Inflammatory macrophage treated with lipopolysaccharide for 1 hour (primary cell): Measurements from ENCODE around the gene C1QL1.
A peak's percentile ranks its signal among the peaks of the same experiment; 100 is the strongest.

Experiments
- DNase-seq, 2 donors: peaks; one replicate each; pipeline ENCODE4 v3.0.0-alpha.2; 2020 to 2022

C1QL1 gene

DNA sequence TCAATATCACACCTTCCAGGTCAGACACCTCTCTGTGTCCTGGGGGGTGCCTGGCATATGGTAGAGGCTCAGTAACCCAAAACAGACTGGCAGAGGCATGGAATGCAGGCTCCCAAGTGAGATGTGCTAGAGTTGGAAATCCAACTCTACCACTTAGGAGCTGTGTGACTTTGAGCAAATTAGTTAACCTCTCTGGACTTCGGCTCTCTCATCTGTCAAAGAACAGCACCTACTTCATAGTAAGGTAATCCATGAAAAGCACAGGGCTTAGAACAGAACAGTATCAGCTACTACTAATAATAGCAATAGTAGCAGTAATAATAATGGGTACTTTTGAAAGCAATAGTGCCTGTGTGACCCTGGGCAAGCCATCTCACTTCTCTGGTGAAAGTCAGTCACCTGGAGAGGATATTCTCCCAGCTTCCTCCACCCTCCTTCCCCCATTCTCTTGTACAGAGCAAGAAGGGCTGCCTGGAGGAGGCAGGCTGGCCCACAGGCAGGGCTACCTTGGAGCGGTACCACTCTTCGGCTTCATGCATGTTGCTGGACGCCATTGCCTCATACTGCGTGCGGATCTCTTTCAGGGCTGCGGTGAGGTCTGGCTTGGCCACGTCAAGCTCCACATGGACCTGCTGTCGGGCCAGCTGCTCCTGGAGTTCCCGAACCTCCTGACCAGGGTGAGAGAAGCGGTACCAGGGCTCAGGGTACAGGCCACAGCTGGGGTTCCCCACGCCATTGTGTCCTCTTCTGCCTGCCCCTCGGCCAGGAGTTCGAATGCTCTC lies 55.1 kb downstream of the C1QL1 start:
- DNase-seq: no peak

DNA sequence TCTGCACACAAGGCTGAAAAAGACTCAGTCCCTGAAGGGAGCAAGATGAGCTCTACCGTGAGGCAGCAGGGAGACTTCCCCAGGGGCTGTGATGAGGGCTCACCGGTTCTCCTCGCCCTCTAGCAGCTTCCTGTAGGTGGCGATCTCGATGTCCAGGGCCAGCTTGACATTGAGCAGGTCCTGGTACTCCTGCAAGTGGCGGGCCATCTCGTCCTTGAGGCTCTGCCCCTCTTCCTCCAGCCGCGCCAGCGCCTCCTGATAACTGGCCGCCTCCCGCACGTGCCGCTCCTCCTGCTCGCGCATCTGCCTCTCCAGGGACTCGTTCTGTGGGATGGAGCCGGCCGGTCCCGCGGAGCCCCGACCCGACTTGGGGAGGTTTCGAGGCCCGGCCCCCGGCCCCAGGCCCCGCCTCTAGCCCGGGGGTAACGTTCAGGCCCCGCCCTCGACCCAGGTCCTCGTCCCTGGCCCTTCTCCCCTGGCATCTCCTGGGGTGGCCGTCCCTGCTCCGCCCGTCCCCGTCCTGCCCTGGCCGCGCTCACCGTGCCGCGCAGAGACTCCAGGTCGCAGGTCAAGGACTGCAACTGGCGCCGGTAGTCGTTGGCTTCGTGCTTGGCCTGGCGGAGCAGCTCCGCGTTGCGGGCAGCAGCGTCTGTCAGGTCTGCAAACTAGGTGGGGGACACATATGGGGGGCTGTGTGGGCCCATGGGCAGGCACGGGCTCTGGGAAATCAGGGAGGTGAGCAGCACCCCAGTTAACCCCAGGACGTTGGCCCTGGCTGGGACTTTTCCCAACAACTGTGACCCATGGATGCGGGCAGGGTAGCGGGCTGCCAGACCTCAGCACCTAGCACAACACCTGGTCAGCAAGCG lies 56.7 kb downstream of the C1QL1 start:
- DNase-seq: peak; percentile 32 to 46

DNA sequence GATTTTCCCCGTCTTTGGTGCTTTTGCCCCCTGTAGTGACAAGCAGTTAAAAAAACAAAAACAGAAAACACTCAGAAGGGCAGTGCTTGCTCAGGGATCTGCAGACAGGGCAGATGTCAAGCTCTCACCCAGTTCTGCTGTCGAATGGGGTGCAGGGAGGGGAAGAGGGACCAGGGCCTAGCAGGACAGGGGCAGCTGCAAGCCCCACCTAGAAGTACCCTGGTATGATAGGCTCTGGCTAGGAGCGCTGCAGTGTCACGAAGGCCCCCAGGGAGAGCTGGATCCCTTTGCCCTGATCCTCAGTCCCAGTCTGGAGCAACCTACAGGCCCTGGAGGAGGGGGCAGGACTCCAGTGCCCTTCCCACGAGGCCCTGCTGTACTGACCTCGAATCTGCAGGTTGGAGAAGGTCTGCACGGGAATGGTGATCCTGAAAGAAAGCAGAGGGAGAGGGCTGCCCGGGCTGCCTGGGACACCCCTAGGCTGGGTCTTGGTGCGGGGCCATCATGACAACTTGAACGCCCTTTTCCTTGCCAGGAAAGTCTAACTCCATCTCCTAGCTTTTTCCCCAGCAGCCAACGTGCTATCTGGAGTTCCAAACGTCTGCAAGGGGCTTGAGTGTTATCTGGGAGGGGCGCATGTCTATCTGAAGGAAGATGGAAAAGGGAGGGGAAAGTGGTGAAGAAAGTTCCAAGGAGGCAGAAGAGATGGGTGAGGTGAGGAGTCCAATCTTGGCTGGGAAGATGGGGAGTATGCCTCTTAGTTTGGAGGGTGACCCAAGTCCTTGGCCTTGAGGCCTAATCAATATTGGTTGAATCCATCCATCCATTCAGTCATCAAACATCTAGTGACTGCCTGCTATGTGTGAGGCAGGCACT lies 57.6 kb downstream of the C1QL1 start:
- DNase-seq: no peak
